ENCODE results near the gene GRAMD2B. TPM values are rescaled to one million over a fixed set of nuclear protein-coding genes. Genes with fewer than 3 reads are reported as not detected.

GRAMD2B gene
- total RNA-seq, 1 donor from 2014 or later, result 7.1 TPM

GRCh38 chr5:126512451-126512850 lies 89.2 kb downstream of the GRAMD2B start:
- Mint-ChIP-seq H3K4me3 (no peak overlapping the region), H3K27me3 (ENCODE audit: low read depth) (no peaks in the 10 kb centered on the region), H3K27ac (ENCODE audit: unreplicated experiment) (peak overlapping the region; percentile 92), H3K36me3 (ENCODE audit: low read depth) (no peaks in the 10 kb centered on the region), H3K9me3 (peaks cover 7% of the 10 kb centered on the region), H3K4me1 (peaks cover 47% of the 10 kb centered on the region)
- DNase-seq (ENCODE audit: low read depth, low spot score), result no peak
- TF ChIP-seq CTCF (conservative IDR thresholded peaks at IDR 0.05), result no peak

GRCh38 chr5:126513302-126513701 lies 90.1 kb downstream of the GRAMD2B start:
- Mint-ChIP-seq H3K36me3 (ENCODE audit: low read depth) (no peaks in the 10 kb centered on the region), H3K27ac (ENCODE audit: unreplicated experiment) (peak overlapping the region; percentile 71), H3K9me3 (peaks cover 7% of the 10 kb centered on the region), H3K27me3 (ENCODE audit: low read depth) (no peaks in the 10 kb centered on the region), H3K4me3 (no peak overlapping the region), H3K4me1 (peaks cover 47% of the 10 kb centered on the region)
- TF ChIP-seq CTCF (conservative IDR thresholded peaks at IDR 0.05), result no peak
- DNase-seq (ENCODE audit: low read depth, low spot score), result no peak

GRCh38 chr5:126513703-126514102 lies 90.5 kb downstream of the GRAMD2B start:
- Mint-ChIP-seq H3K27me3 (ENCODE audit: low read depth) (no peaks in the 10 kb centered on the region), H3K36me3 (ENCODE audit: low read depth) (no peaks in the 10 kb centered on the region), H3K9me3 (peaks cover 7% of the 10 kb centered on the region), H3K27ac (ENCODE audit: unreplicated experiment) (peak overlapping the region; percentile 21), H3K4me3 (no peak overlapping the region), H3K4me1 (peaks cover 44% of the 10 kb centered on the region)
- TF ChIP-seq CTCF (conservative IDR thresholded peaks at IDR 0.05), result no peak
- DNase-seq (ENCODE audit: low read depth, low spot score), result no peak

DNA sequence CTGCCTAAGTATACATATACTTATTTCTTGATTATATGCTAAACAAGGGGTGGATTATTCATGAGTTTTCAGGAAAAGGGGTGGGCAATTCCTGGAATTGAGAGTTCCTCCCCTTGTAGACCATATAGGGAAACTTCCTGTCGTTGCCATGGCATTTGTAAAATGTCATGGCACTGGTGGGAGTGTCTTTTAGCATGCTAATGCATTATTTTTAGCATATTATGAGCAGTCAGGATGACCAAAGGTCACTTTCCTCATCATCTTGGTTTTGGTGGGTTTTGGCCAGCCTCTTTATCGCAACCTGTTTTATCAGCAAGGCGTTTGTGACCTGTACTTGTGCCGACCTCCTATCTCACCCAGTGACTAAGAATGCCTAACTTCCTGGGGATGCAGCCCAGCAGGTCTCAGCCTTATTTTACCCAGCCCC lies 90.9 kb downstream of the GRAMD2B start:
- Mint-ChIP-seq H3K4me3 (no peak overlapping the region), H3K9me3 (peaks cover 7% of the 10 kb centered on the region), H3K36me3 (ENCODE audit: low read depth) (no peaks in the 10 kb centered on the region), H3K27me3 (ENCODE audit: low read depth) (no peaks in the 10 kb centered on the region), H3K27ac (ENCODE audit: unreplicated experiment) (no peak overlapping the region), H3K4me1 (peaks cover 40% of the 10 kb centered on the region)
- no peak for DNase-seq (ENCODE audit: low read depth, low spot score)
- TF ChIP-seq CTCF (conservative IDR thresholded peaks at IDR 0.05), result no peak

- TF ChIP-seq CTCF (conservative IDR thresholded peaks at IDR 0.05), result no peak
- peaks cover 42% of the 10 kb centered on the region for H3K4me1 Mint-ChIP-seq
- peaks cover 7% of the 10 kb centered on the region for H3K9me3 Mint-ChIP-seq
- no peaks in the 10 kb centered on the region for H3K27me3 Mint-ChIP-seq (ENCODE audit: low read depth)
- H3K4me3 Mint-ChIP-seq, result no peak overlapping the region
- no peaks in the 10 kb centered on the region for H3K36me3 Mint-ChIP-seq (ENCODE audit: low read depth)
- DNase-seq (ENCODE audit: low read depth, low spot score), result no peak
- no peak overlapping the region for H3K27ac Mint-ChIP-seq (ENCODE audit: unreplicated experiment)
These were observed 91.4 kb downstream of the GRAMD2B start for GRCh38 chr5:126514558-126515141.

Measured in neural crest cell (in vitro differentiated cells).